Tibial nerve (tissue), 3 donors: ENCODE results near the gene TOGARAM1.

Source experiments
- POLR2A ChIP-seq, 2 donors: fragments of 450-650 bp; IDR thresholded peaks; one replicate each; pipeline ENCODE4 v1.6.1; 2017; ENCODE audit warnings: antibody characterized with exemption in 2 of 2, mild to moderate bottlenecking in 2 of 2, moderate library complexity in 2 of 2
- TF ChIP-seq, protein P1 (sequence below), 5 experiments: fragments of 200-600 bp in 3 of 5; fragments of 450-650 bp in 2 of 5; sonication (generic) in 3 of 5; IDR thresholded peaks; one replicate each; pipeline ENCODE4 v1.5.1; 2016 to 2019; ENCODE audit warnings: antibody characterized with exemption in 5 of 5, mild to moderate bottlenecking in 3 of 5, moderate library complexity in 2 of 5

GRCh38 chr14:44942436-44942835 lies 19.6 kb upstream of the TOGARAM1 start:
- TF ChIP-seq, protein P1, sequence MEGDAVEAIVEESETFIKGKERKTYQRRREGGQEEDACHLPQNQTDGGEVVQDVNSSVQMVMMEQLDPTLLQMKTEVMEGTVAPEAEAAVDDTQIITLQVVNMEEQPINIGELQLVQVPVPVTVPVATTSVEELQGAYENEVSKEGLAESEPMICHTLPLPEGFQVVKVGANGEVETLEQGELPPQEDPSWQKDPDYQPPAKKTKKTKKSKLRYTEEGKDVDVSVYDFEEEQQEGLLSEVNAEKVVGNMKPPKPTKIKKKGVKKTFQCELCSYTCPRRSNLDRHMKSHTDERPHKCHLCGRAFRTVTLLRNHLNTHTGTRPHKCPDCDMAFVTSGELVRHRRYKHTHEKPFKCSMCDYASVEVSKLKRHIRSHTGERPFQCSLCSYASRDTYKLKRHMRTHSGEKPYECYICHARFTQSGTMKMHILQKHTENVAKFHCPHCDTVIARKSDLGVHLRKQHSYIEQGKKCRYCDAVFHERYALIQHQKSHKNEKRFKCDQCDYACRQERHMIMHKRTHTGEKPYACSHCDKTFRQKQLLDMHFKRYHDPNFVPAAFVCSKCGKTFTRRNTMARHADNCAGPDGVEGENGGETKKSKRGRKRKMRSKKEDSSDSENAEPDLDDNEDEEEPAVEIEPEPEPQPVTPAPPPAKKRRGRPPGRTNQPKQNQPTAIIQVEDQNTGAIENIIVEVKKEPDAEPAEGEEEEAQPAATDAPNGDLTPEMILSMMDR (IDR thresholded peaks at IDR 0.05), result no peak
- TF ChIP-seq POLR2A (IDR thresholded peaks at IDR 0.05), result no peak
